Measurements from ENCODE around the gene KIF21B. TPM values are rescaled to one million over a fixed set of nuclear protein-coding genes. Genes with fewer than 3 reads are reported as not detected.

KIF21B gene
- total and polyA plus RNA-seq, 3 experiments from 2014 or later: 9.9 to 37.6 (median 37.5) TPM

DNA sequence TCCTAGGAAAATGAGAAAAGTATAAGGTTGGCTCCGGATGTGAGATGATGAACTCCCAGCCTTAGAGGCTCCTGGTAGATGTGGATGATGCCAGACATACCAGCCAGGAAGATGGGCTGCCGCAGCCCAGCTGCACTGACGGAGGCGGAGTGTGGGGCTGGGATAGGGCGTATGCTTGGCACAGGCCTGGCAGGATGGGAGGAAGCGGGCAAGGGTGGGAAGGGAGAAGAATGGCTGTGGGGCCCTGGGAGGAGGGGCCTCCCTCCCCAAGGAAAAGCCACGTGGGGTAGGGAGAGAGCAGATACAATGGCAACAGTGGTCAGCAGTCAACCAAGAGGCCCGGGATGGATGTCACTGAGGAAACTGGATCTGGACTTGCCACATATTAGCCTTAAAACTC lies 41.3 kb upstream of the KIF21B start:
- no peaks in the 10 kb centered on the region for H3K36me3 Mint-ChIP-seq
- H3K27me3 ChIP-seq (ENCODE audit: insufficient read depth, low read length, poor library complexity, severe bottlenecking): no peaks in the 10 kb centered on the region
- no peak overlapping the region for H3K27ac ChIP-seq (ENCODE audit: low read depth, low read length)
- no peak overlapping the region for H3K4me3 ChIP-seq (ENCODE audit: low read length)
- H3K27ac Mint-ChIP-seq: no peak overlapping the region
- H3K9me3 Mint-ChIP-seq: no peaks in the 10 kb centered on the region
- peaks cover 8 to 17% of the 10 kb centered on the region in 2 donors for H3K27me3 Mint-ChIP-seq
- H3K36me3 ChIP-seq (ENCODE audit: insufficient read depth, low read length): no peaks in the 10 kb centered on the region
- ChIA-PET CTCF (no interaction called here), POLR2A (no interaction called here)
- H3K4me1 ChIP-seq (ENCODE audit: insufficient read depth, low read length): no peaks in the 10 kb centered on the region
- no peak for DNase-seq
- H3K4me1 Mint-ChIP-seq: no peaks in the 10 kb centered on the region
- H3K4me3 Mint-ChIP-seq: no peak overlapping the region
- no peaks in the 10 kb centered on the region for H3K9me3 ChIP-seq (ENCODE audit: low read length)

DNA sequence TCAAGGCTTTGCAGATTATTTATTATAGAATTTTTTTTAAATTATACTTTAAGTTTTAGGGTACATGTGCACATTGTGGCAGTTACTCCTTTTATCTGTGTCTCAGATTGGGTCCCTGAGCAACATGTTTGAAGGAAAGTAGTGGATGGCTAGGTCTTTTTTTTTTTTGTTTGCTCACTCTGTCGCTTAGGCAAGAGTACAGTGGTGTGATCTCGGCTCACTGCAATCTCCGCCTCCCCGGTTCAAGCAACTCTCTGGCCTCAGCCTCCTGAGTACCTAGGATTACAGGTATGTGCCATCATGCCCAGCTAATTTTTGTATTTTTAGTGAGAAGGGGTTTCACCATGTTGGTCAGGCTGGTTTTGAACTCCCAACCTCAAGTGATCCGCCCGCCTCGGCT lies 39.6 kb upstream of the KIF21B start:
- peaks cover 0 to 1% (median 0%) of the 10 kb centered on the region in 3 donors for H3K4me1 Mint-ChIP-seq
- H3K4me3 Mint-ChIP-seq: no peak overlapping the region
- Histone ChIP-seq H3K4me1 (ENCODE audit: insufficient read depth, low read length) (no peaks in the 10 kb centered on the region), H3K27me3 (ENCODE audit: insufficient read depth, low read length, poor library complexity, severe bottlenecking) (no peaks in the 10 kb centered on the region), H3K27ac (ENCODE audit: low read depth, low read length) (no peak overlapping the region), H3K36me3 (ENCODE audit: insufficient read depth, low read length) (no peaks in the 10 kb centered on the region), H3K9me3 (ENCODE audit: low read length) (no peaks in the 10 kb centered on the region), H3K4me3 (ENCODE audit: low read length) (no peak overlapping the region)
- H3K27ac Mint-ChIP-seq: no peak overlapping the region
- POLR2A ChIA-PET: no interaction called here
- H3K9me3 Mint-ChIP-seq: no peaks in the 10 kb centered on the region
- H3K27me3 Mint-ChIP-seq: peaks cover 5 to 12% of the 10 kb centered on the region in 2 donors
- CTCF ChIA-PET: no interaction called here
- H3K36me3 Mint-ChIP-seq: no peaks in the 10 kb centered on the region
- DNase-seq: no peak

DNA sequence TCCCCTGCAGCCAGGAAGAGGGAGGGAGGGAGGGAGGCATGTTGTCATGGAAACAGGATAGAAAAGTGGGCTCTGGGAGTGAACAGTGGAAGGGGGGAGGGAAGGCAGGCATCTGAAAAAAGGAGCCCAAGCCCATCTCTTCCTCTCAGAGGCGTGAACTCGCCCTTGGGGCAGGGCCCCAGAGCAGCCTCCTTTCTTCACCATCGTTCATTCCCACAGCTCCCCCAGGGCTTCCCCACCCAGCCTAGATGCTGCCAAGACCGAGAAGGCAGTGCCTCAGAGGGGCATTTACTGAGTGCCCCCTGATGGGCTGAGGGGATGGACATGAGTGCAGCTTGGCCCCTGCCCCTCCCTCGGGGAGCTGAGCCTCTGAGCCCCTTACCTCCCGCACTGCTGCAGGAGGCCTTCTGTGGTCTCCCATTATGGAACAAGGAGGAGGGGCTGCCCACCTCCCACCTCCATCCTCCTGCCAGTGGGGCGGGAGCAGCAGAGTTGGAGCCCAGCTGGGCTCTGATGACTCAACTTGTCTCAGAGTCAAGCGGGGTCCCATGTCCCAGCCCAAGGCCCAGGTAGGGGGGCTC lies 39.1 kb upstream of the KIF21B start:
- DNase-seq: no peak
- no peak overlapping the region for H3K27ac ChIP-seq (ENCODE audit: low read depth, low read length)
- Mint-ChIP-seq H3K27me3 (peaks cover 5 to 10% of the 10 kb centered on the region in 2 donors), H3K36me3 (no peaks in the 10 kb centered on the region), H3K4me3 (no peak overlapping the region), H3K9me3 (no peaks in the 10 kb centered on the region), H3K27ac (no peak overlapping the region), H3K4me1 (peaks cover 0 to 6% (median 0%) of the 10 kb centered on the region in 3 donors)
- H3K36me3 ChIP-seq (ENCODE audit: insufficient read depth, low read length): no peaks in the 10 kb centered on the region
- no peak overlapping the region for H3K4me3 ChIP-seq (ENCODE audit: low read length)
- H3K9me3 ChIP-seq (ENCODE audit: low read length): no peaks in the 10 kb centered on the region
- no peaks in the 10 kb centered on the region for H3K4me1 ChIP-seq (ENCODE audit: insufficient read depth, low read length)
- CTCF ChIA-PET: no interaction called here
- no peaks in the 10 kb centered on the region for H3K27me3 ChIP-seq (ENCODE audit: insufficient read depth, low read length, poor library complexity, severe bottlenecking)
- POLR2A ChIA-PET: no interaction called here

DNA sequence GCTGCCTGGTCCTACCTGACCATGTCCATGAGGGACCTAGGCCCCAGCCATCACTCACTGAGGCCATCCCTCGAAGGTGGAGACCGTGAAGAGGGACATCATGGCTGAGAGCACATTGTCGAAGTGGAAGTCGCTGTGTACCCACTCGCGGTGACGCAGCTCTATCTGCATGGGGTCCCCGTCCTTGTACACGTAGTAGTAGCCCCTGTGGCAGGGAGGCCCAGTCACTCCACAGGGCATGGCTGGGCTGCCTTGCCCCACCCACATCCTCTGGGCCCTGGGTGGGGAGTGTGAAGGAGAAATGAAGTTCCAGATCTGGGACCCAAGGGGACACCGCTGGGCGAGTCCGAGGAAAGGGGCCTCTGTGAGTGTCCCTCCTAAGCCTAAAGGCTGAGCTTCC lies 38.4 kb upstream of the KIF21B start:
- ChIA-PET POLR2A (no interaction called here), CTCF (no interaction called here)
- Histone ChIP-seq H3K27me3 (ENCODE audit: insufficient read depth, low read length, poor library complexity, severe bottlenecking) (no peaks in the 10 kb centered on the region), H3K4me1 (ENCODE audit: insufficient read depth, low read length) (no peaks in the 10 kb centered on the region), H3K27ac (ENCODE audit: low read depth, low read length) (no peak overlapping the region), H3K4me3 (ENCODE audit: low read length) (no peak overlapping the region), H3K9me3 (ENCODE audit: low read length) (no peaks in the 10 kb centered on the region), H3K36me3 (ENCODE audit: insufficient read depth, low read length) (no peaks in the 10 kb centered on the region)
- Mint-ChIP-seq H3K9me3 (no peaks in the 10 kb centered on the region), H3K27ac (no peak overlapping the region), H3K4me3 (no peak overlapping the region), H3K36me3 (no peaks in the 10 kb centered on the region), H3K4me1 (peaks cover 0 to 6% (median 3%) of the 10 kb centered on the region in 3 donors), H3K27me3 (peaks cover 0 to 5% of the 10 kb centered on the region in 2 donors)
- no peak for DNase-seq

DNA sequence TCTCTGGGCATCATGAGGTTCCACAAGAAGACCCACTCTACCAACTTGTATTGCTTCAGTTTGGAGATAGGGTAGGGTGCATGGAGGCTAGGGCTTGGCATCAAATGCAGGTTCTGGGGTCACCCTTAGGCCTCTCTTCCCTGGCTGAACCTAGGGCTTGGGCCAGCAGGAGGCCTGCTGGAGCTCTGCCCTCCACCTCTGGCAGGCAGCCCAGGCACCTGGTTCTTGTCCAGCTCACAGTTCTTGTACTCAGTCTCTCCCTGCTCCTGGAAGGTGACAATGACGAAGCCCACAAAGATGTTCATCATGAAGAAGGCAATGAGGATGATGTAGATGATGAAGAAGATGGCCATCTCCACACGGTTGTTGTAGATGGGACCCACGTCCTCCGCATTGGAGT lies 37.5 kb upstream of the KIF21B start:
- Mint-ChIP-seq H3K36me3 (no peaks in the 10 kb centered on the region), H3K27ac (no peak overlapping the region), H3K27me3 (no peaks in the 10 kb centered on the region), H3K4me1 (peaks cover 0 to 6% (median 3%) of the 10 kb centered on the region in 3 donors), H3K9me3 (no peaks in the 10 kb centered on the region), H3K4me3 (no peak overlapping the region)
- no peak overlapping the region for H3K4me3 ChIP-seq (ENCODE audit: low read length)
- H3K27me3 ChIP-seq (ENCODE audit: insufficient read depth, low read length, poor library complexity, severe bottlenecking): no peaks in the 10 kb centered on the region
- ChIA-PET POLR2A (no interaction called here), CTCF (no interaction called here)
- no peaks in the 10 kb centered on the region for H3K36me3 ChIP-seq (ENCODE audit: insufficient read depth, low read length)
- H3K4me1 ChIP-seq (ENCODE audit: insufficient read depth, low read length): no peaks in the 10 kb centered on the region
- H3K9me3 ChIP-seq (ENCODE audit: low read length): no peaks in the 10 kb centered on the region
- DNase-seq: no peak
- H3K27ac ChIP-seq (ENCODE audit: low read depth, low read length): no peak overlapping the region

DNA sequence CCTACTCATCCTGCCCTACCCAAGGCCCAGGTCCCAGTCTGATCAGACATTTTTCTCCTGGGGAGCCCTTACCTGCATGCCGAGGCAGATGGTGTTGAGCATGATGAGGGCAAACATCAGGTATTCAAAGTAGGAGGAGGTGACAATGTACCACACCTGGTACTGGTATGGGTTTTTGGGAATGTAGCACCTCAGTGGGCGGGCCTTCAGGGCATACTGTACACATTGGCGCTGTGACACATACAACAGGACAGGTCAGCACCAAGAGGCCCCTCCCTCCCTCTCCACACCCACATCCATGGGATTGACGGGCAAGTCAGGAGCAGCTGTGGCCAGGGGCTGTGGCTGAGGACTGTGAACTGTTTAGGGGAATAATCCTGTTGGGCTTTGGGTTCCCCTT lies 37.1 kb upstream of the KIF21B start:
- Mint-ChIP-seq H3K36me3 (no peaks in the 10 kb centered on the region), H3K4me3 (no peak overlapping the region), H3K27ac (no peak overlapping the region), H3K27me3 (no peaks in the 10 kb centered on the region), H3K4me1 (peaks cover 0 to 6% (median 3%) of the 10 kb centered on the region in 3 donors), H3K9me3 (no peaks in the 10 kb centered on the region)
- Histone ChIP-seq H3K27ac (ENCODE audit: low read depth, low read length) (no peak overlapping the region), H3K9me3 (ENCODE audit: low read length) (no peaks in the 10 kb centered on the region), H3K27me3 (ENCODE audit: insufficient read depth, low read length, poor library complexity, severe bottlenecking) (no peaks in the 10 kb centered on the region), H3K4me1 (ENCODE audit: insufficient read depth, low read length) (no peaks in the 10 kb centered on the region), H3K4me3 (ENCODE audit: low read length) (no peak overlapping the region), H3K36me3 (ENCODE audit: insufficient read depth, low read length) (no peaks in the 10 kb centered on the region)
- CTCF ChIA-PET: no interaction called here
- POLR2A ChIA-PET: no interaction called here
- no peak for DNase-seq

DNA sequence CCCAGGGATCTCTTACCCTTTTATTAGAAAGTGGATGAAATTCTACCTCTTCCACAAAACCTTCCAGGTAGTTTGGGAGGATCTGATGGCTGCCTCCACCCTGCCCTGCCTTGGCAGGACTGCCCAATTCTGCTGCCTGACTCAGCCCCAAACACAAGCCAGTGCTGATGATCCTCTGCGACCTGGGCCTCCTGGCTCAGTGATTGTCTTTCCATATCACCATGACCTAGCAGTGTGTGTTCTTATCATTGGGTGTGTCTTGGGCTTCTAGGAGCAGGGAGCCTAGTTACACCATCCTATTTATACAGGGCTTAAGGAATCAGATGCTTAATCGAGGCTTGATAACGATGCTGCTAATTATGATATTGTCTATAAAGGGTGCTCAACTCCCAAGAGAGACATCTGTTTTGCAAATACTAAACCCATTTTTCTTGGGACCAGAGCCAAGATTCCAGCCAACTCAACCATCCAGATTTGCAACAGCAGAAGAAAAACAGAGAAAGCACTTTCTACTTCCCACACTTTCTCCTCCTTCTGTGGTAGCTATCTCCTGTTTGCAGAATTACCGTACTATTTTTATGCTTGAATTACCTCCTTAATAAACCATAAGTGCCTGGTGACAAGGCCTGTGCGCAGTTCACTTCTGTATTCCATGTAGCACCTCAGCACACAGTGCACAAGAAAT lies 36.5 kb upstream of the KIF21B start:
- Histone ChIP-seq H3K9me3 (ENCODE audit: low read length) (no peaks in the 10 kb centered on the region), H3K27ac (ENCODE audit: low read depth, low read length) (no peak overlapping the region), H3K4me3 (ENCODE audit: low read length) (no peak overlapping the region), H3K36me3 (ENCODE audit: insufficient read depth, low read length) (no peaks in the 10 kb centered on the region), H3K27me3 (ENCODE audit: insufficient read depth, low read length, poor library complexity, severe bottlenecking) (no peaks in the 10 kb centered on the region), H3K4me1 (ENCODE audit: insufficient read depth, low read length) (no peaks in the 10 kb centered on the region)
- Mint-ChIP-seq H3K27ac (peak overlapping the region in 1 of 8 donors; percentile 15), H3K27me3 (no peaks in the 10 kb centered on the region), H3K36me3 (no peaks in the 10 kb centered on the region), H3K4me3 (no peak overlapping the region), H3K4me1 (peaks cover 0 to 6% (median 3%) of the 10 kb centered on the region in 3 donors), H3K9me3 (no peaks in the 10 kb centered on the region)
- CTCF ChIA-PET: interaction anchor here (1.4 to 2.5 kb wide), 2 partner anchors 18 to 88 kb away, joined by 3 to 11 read pairs; no protein-coding TSS in a partner anchor
- no peak for DNase-seq
- POLR2A ChIA-PET: no interaction called here

GRCh38 chr1:201059401-201059800 lies 35.9 kb upstream of the KIF21B start:
- Mint-ChIP-seq H3K36me3 (no peaks in the 10 kb centered on the region), H3K4me1 (peaks cover 0 to 6% (median 3%) of the 10 kb centered on the region in 3 donors)
- POLR2A ChIA-PET: no interaction called here

More at GRCh38 chr1:201059401-201059800, 35.9 kb upstream of the KIF21B start:
- H3K4me1 ChIP-seq (ENCODE audit: insufficient read depth, low read length): no peaks in the 10 kb centered on the region
- no peak overlapping the region for H3K4me3 ChIP-seq (ENCODE audit: low read length)
- Mint-ChIP-seq H3K27me3 (no peaks in the 10 kb centered on the region), H3K4me3 (no peak overlapping the region), H3K27ac (peak overlapping the region in 1 of 8 donors; percentile 76), H3K9me3 (no peaks in the 10 kb centered on the region)
- no peak for DNase-seq
- no peaks in the 10 kb centered on the region for H3K27me3 ChIP-seq (ENCODE audit: insufficient read depth, low read length, poor library complexity, severe bottlenecking)
- H3K9me3 ChIP-seq (ENCODE audit: low read length): no peaks in the 10 kb centered on the region
- H3K27ac ChIP-seq (ENCODE audit: low read depth, low read length): no peak overlapping the region
- H3K36me3 ChIP-seq (ENCODE audit: insufficient read depth, low read length): no peaks in the 10 kb centered on the region
- CTCF ChIA-PET: interaction anchor here (1.4 to 2.5 kb wide), 2 partner anchors 17 to 87 kb away, joined by 3 to 11 read pairs; no protein-coding TSS in a partner anchor
